CD14-positive monocyte (primary cell): ENCODE measurements around the gene SPATS2L. TPM values are rescaled to one million over a fixed set of nuclear protein-coding genes. Genes with fewer than 3 reads are reported as not detected.

Source experiments
- DNase-seq, 3 donors: peaks; one replicate each; pipeline ENCODE4 v3.0.0-alpha.2; 2011 to 2022
- H2AFZ ChIP-seq: 2 replicates; pipeline ENCODE4 v1.6.0; 2012; ENCODE audit warnings: mild to moderate bottlenecking, low read depth, low read length, inconsistent platforms; ENCODE audit not compliant: insufficient read depth, poor library complexity, severe bottlenecking
- H3K27ac ChIP-seq, 2 donors: 1 replicate in 1 of 2; 2 replicates in 1 of 2; pipeline ENCODE4 v1.5.1; 2012 to 2013; ENCODE audit warnings: low read length in 2 of 2, control low read depth in 1 of 2, inconsistent platforms in 1 of 2, low read depth in 1 of 2, mild to moderate bottlenecking in 1 of 2
- H3K27me3 ChIP-seq, 2 donors: one replicate each; pipeline versions ENCODE4 v1.6.0 to v1.6.1; 2011 to 2013; ENCODE audit warnings: low read length in 2 of 2; ENCODE audit not compliant: control insufficient read depth in 2 of 2, insufficient read depth in 2 of 2
- H3K36me3 ChIP-seq, 2 donors: replicated peaks in 1 of 2; 1 replicate in 1 of 2; 2 replicates in 1 of 2; pipeline versions ENCODE4 v1.5.1 to v1.6.1; 2012 to 2013; ENCODE audit warnings: low read length in 2 of 2, control low read depth in 1 of 2, inconsistent platforms in 1 of 2, mild to moderate bottlenecking in 1 of 2; ENCODE audit not compliant: insufficient read depth in 2 of 2, control insufficient read depth in 1 of 2
- H3K4me1 ChIP-seq, 2 donors: 1 replicate in 1 of 2; 2 replicates in 1 of 2; pipeline versions ENCODE4 v1.5.1 to v1.6.1; 2012 to 2013; ENCODE audit warnings: low read length in 2 of 2, control low read depth in 1 of 2, inconsistent platforms in 1 of 2, mild to moderate bottlenecking in 1 of 2, moderate library complexity in 1 of 2; ENCODE audit not compliant: insufficient read depth in 2 of 2, control insufficient read depth in 1 of 2
- H3K4me2 ChIP-seq: replicated peaks from 2 replicates; pipeline ENCODE3; 2012; ENCODE audit warnings: low read length, moderate library complexity, mild to moderate bottlenecking; ENCODE audit not compliant: poor library complexity, severe bottlenecking; ENCODE audit errors: extremely low read depth
- H3K4me3 ChIP-seq, 3 experiments: fragments of 200-600 bp in 1 of 3; sonication (generic) in 1 of 3; replicated peaks in 1 of 3; 1 replicate in 2 of 3; 2 replicates in 1 of 3; pipeline ENCODE4 v1.5.1; 2011 to 2013; ENCODE audit warnings: low read length in 3 of 3, mild to moderate bottlenecking in 3 of 3, control low read depth in 2 of 3, low read depth in 2 of 3, inconsistent platforms in 1 of 3, moderate library complexity in 1 of 3
- H3K79me2 ChIP-seq: 2 replicates; pipeline ENCODE4 v1.6.0; 2012; ENCODE audit warnings: mild to moderate bottlenecking, control low read depth, inconsistent platforms, low read length, moderate library complexity; ENCODE audit not compliant: insufficient read depth
- H3K9ac ChIP-seq: 2 replicates; pipeline ENCODE4 v1.6.0; 2017; ENCODE audit warnings: low read length, mild to moderate bottlenecking; ENCODE audit not compliant: insufficient read depth, poor library complexity, severe bottlenecking
- H3K9me3 ChIP-seq, 2 donors: replicated peaks in 1 of 2; 1 replicate in 1 of 2; 2 replicates in 1 of 2; pipeline versions ENCODE4 v1.5.1 to v1.6.1; 2012 to 2013; ENCODE audit warnings: low read length in 2 of 2, control low read depth in 1 of 2; ENCODE audit not compliant: control insufficient read depth in 1 of 2, insufficient read depth in 1 of 2
- H4K20me1 ChIP-seq: 2 replicates; pipeline ENCODE4 v1.6.0; 2012; ENCODE audit warnings: mild to moderate bottlenecking, low read length, control low read depth, moderate library complexity; ENCODE audit not compliant: insufficient read depth
- H3K27ac Mint-ChIP-seq, 7 donors: one replicate each; pipeline ENCODE4 v1.8.0; 2020; ENCODE audit warnings: mild to moderate bottlenecking in 7 of 7, mixed read lengths in 7 of 7, moderate library complexity in 6 of 7, inconsistent platforms in 2 of 7
- H3K27me3 Mint-ChIP-seq, 3 donors: one replicate each; pipeline ENCODE4 v1.8.0; 2021 to 2022; ENCODE audit warnings: low read depth in 3 of 3, mild to moderate bottlenecking in 3 of 3, mixed read lengths in 3 of 3, moderate library complexity in 3 of 3, inconsistent platforms in 1 of 3
- H3K36me3 Mint-ChIP-seq, 2 donors: one replicate each; pipeline ENCODE4 v1.8.0; 2020; ENCODE audit warnings: mixed read lengths in 2 of 2, inconsistent platforms in 1 of 2, mild to moderate bottlenecking in 1 of 2
- H3K4me1 Mint-ChIP-seq: one replicate; pipeline ENCODE4 v1.8.0; 2020; ENCODE audit warnings: mild to moderate bottlenecking, mixed read lengths
- H3K4me3 Mint-ChIP-seq, 2 donors: one replicate each; pipeline ENCODE4 v1.8.0; 2020; ENCODE audit warnings: mild to moderate bottlenecking in 2 of 2, mixed read lengths in 2 of 2, moderate library complexity in 1 of 2
- H3K9me3 Mint-ChIP-seq, 7 donors: one replicate each; pipeline ENCODE4 v1.8.0; 2020 to 2022; ENCODE audit warnings: mixed read lengths in 7 of 7, mild to moderate bottlenecking in 6 of 7, moderate library complexity in 6 of 7, inconsistent platforms in 2 of 7
- WGBS: methylation state at CpG from one replicate; pipeline ENCODE4 v1.1.5; 2013; ENCODE audit warnings: missing lambda C conversion rate; ENCODE audit not compliant: insufficient coverage; 5-methylcytosine and 5-hydroxymethylcytosine counted together
- intact Hi-C, 2 donors: fragments of 100-400 bp; cut with micrococcal nuclease; formaldehyde crosslinking; loops; one replicate each; pipeline versions ENCODE4 v1.15.0 to v1.15.1; 2023
- polyA plus RNA-seq, 3 donors: library from polyadenylated mRNA; depleted of rRNA in 1 of 3; unstranded in 2 of 3; stranded (reverse) in 1 of 3; fragments of 300-500 nt in 2 of 3; fragments of >200 nt in 1 of 3; fragmentation: Illumina TruSeq in 2 of 3; gene quantifications; 1 replicate in 2 of 3; 2 replicates in 1 of 3; pipeline ENCODE4 v1.2.3, GENCODE V29; 2012 to 2021
- TF ChIP-seq, protein P1 (sequence below): fragments of 200-600 bp; IDR thresholded peaks from one replicate; pipeline ENCODE4 v1.8.0; 2022; ENCODE audit warnings: antibody characterized with exemption, mild to moderate bottlenecking

Gene SPATS2L
- polyA plus RNA-seq, 3 donors = 2.7 to 5.2 (median 3.2) TPM

GRCh38 chr2:200360364-200360763 lies 53.9 kb downstream of the SPATS2L start:
- intact Hi-C loops = no loop called here
- H3K9me3 ChIP-seq = no peaks in the 10 kb centered on the region
- H3K79me2 ChIP-seq = no peaks in the 10 kb centered on the region
- no peaks in the 10 kb centered on the region for H3K27me3 ChIP-seq
- no peak overlapping the region for H3K27ac Mint-ChIP-seq
- no peaks in the 10 kb centered on the region for H3K36me3 Mint-ChIP-seq
- 100% methylated on average over 1 of the region's 5 CpGs for WGBS
- no peak overlapping the region for H3K4me3 Mint-ChIP-seq
- H3K4me1 ChIP-seq = no peaks in the 10 kb centered on the region
- TF ChIP-seq, protein P1, sequence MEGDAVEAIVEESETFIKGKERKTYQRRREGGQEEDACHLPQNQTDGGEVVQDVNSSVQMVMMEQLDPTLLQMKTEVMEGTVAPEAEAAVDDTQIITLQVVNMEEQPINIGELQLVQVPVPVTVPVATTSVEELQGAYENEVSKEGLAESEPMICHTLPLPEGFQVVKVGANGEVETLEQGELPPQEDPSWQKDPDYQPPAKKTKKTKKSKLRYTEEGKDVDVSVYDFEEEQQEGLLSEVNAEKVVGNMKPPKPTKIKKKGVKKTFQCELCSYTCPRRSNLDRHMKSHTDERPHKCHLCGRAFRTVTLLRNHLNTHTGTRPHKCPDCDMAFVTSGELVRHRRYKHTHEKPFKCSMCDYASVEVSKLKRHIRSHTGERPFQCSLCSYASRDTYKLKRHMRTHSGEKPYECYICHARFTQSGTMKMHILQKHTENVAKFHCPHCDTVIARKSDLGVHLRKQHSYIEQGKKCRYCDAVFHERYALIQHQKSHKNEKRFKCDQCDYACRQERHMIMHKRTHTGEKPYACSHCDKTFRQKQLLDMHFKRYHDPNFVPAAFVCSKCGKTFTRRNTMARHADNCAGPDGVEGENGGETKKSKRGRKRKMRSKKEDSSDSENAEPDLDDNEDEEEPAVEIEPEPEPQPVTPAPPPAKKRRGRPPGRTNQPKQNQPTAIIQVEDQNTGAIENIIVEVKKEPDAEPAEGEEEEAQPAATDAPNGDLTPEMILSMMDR = no peak
- H3K9ac ChIP-seq = no peak overlapping the region
- H3K36me3 ChIP-seq = no peaks in the 10 kb centered on the region
- H4K20me1 ChIP-seq = no peaks in the 10 kb centered on the region
- H3K4me1 Mint-ChIP-seq = no peaks in the 10 kb centered on the region
- H3K9me3 Mint-ChIP-seq = no peaks in the 10 kb centered on the region
- H3K27ac ChIP-seq = no peak overlapping the region
- no peak overlapping the region for H3K4me3 ChIP-seq
- H3K4me2 ChIP-seq = no peak overlapping the region
- DNase-seq = no peak
- no peak overlapping the region for H2AFZ ChIP-seq
- peaks cover 0 to 2% (median 1%) of the 10 kb centered on the region in 3 donors for H3K27me3 Mint-ChIP-seq

DNA sequence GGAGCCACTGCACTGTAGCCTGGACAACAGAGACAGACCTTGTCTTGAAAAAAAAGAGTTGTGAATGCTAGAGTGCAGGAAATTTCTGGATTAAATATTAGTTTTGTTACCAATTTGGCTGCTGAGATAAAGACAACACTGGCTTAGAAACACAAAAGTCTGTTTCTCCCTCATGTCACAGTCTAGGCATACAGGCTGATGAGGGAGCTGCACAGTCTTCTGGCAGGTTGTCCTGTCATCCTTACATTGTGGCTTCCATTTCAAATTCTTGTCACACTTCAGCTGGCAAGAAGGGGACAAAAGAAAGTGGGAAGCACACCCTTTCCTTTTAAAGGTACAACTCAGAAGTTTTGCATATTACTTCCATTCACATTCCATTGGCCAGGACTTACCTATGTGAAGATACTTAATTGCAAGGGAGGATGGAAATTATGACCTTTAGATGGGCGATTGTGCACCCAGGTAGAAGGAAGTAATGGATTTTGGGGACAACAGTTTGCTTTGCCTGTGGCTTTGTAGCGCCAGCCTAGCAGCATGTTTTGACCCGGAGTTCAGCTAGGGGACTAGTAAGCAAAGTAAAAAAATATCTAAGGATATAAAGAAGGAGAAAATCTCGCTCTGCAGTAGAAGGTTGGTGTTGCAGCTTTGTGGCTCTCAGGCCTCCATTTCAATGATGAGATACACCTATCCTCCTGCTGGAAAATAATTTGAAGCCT lies 55.9 kb downstream of the SPATS2L start:
- Mint-ChIP-seq H3K27me3 (peaks cover 0 to 2% (median 1%) of the 10 kb centered on the region in 3 donors), H3K27ac (no peak overlapping the region), H3K36me3 (no peaks in the 10 kb centered on the region), H3K9me3 (no peaks in the 10 kb centered on the region), H3K4me1 (peaks cover 5% of the 10 kb centered on the region), H3K4me3 (no peak overlapping the region)
- H3K4me1 ChIP-seq = peaks cover 3 to 5% of the 10 kb centered on the region in 2 donors
- H3K79me2 ChIP-seq = no peaks in the 10 kb centered on the region
- no peaks in the 10 kb centered on the region for H4K20me1 ChIP-seq
- no peak overlapping the region for H3K4me2 ChIP-seq
- no peaks in the 10 kb centered on the region for H3K36me3 ChIP-seq
- no peak overlapping the region for H3K4me3 ChIP-seq
- no peaks in the 10 kb centered on the region for H3K27me3 ChIP-seq
- TF ChIP-seq, protein P1 = no peak
- intact Hi-C loops = no loop called here
- H3K27ac ChIP-seq = no peak overlapping the region
- H3K9ac ChIP-seq = no peak overlapping the region
- no peaks in the 10 kb centered on the region for H3K9me3 ChIP-seq
- WGBS = no CpG with 5 or more reads among the region's 4 CpGs
- no peak for DNase-seq
- H2AFZ ChIP-seq = no peak overlapping the region
